ENCODE results near the gene NCBP1. TPM values are rescaled to one million over a fixed set of nuclear protein-coding genes. Genes with fewer than 3 reads are reported as not detected.

NCBP1 gene
- total and polyA plus RNA-seq, 9 of the 15 experiments (the other 6 are each of a cell fraction or from before 2014, with no cell fraction given) = 29.4 to 69.7 (median 57.5) TPM

GRCh38 chr9:97698865-97699264 lies 65.2 kb downstream of the NCBP1 start (continued):
- no peak for TF ChIP-seq ZNF609 (CRISPR knock-in tag; IDR thresholded peaks at IDR 0.05; ENCODE audit: borderline replicate concordance)
- no peak for TF ChIP-seq DPF2 (IDR thresholded peaks at IDR 0.05)
- TF ChIP-seq ZNF655 (CRISPR knock-in tag; IDR thresholded peaks at IDR 0.05) = no peak
- TF ChIP-seq TAF1 (IDR thresholded peaks at IDR 0.05; ENCODE audit: control insufficient read depth, extremely low read depth, insufficient read depth, low read length, severe bottlenecking) = no peak
- TF ChIP-seq DEAF1 (CRISPR knock-in tag; IDR thresholded peaks at IDR 0.05) = no peak
- TF ChIP-seq ZFP36 (IDR thresholded peaks at IDR 0.05; ENCODE audit: low read depth, low read length, partially characterized antibody) = no peak
